Right cardiac atrium (tissue), 5 donors: Measurements from ENCODE around the gene ATP8B3. TPM values are rescaled to one million over a fixed set of nuclear protein-coding genes. Genes with fewer than 3 reads are reported as not detected.
"Not testable (repeated sequence)": the region's sequence is repeated elsewhere in the genome, so short reads cannot be mapped to it uniquely, and the experiment has no call there.

Source experiments
- ATAC-seq, 2 donors: fragments of 200-7000 bp; cut with Tn5 transposase; one replicate each; pipeline versions ENCODE4 v1.8.0 to v1.9.1; 2020; ENCODE audit warnings: moderate library complexity in 2 of 2, mild to moderate bottlenecking in 1 of 2
- DNase-seq, 3 donors: peaks; one replicate each; pipeline ENCODE4 v3.0.0-alpha.2; 2020
- H3K27ac ChIP-seq: one replicate; pipeline ENCODE4 v1.5.1; 2013; ENCODE audit warnings: mild to moderate bottlenecking, low read length, control low read depth, moderate library complexity
- H3K27me3 ChIP-seq: one replicate; pipeline ENCODE4 v1.6.1; 2013; ENCODE audit not compliant: control insufficient read depth, insufficient read depth
- H3K4me1 ChIP-seq: one replicate; pipeline ENCODE4 v1.6.1; 2013; ENCODE audit warnings: low read length; ENCODE audit not compliant: control insufficient read depth, insufficient read depth
- H3K4me3 ChIP-seq: one replicate; pipeline ENCODE4 v1.5.1; 2013; ENCODE audit warnings: low read length, control low read depth
- H3K9me3 ChIP-seq: one replicate; pipeline ENCODE4 v1.6.1; 2013; ENCODE audit warnings: low read length; ENCODE audit not compliant: control insufficient read depth
- WGBS: extraction: QIAGEN DNeasy Blood & Tissue Kit; methylation state at CpG from one replicate; pipeline ENCODE4 v1.1.7; 2013; 5-methylcytosine and 5-hydroxymethylcytosine counted together
- intact Hi-C, 4 donors: fragments of 100-400 bp; cut with DNase I; formaldehyde crosslinking; loops; one replicate each; pipeline versions ENCODE4 v1.11.0 to v1.14.0; 2022 to 2023
- polyA plus RNA-seq: library from polyadenylated mRNA; stranded (reverse); fragments of 200-250 nt; gene quantifications from one replicate; pipeline ENCODE4 v1.2.3, GENCODE V29; 2013
- total RNA-seq, 4 donors: library from RNA; stranded (reverse); fragmentation: NEBNext Ultra II Directional; extraction: Animal tissue kit (Norgen Biotek cat#: 25700); gene quantifications; one replicate each; pipeline ENCODE4 v1.2.1, GENCODE V29; 2021
- donor health status: healthy with polysubstance abuse.
- donor health status: DM: no; HTN: yes; CAD: no.
- donor health status: DM: no; HTN: no; CAD: no.
- donor health status: DM: no; HTN: yes; CAD: no; lungs with severe emphysema.
- donor health status: DM: yes; HTN: yes; CAD: no.

The ATP8B3 gene
- total and polyA plus RNA-seq, 5 donors = 0.53 to 1.9 (median 1.4) TPM

DNA sequence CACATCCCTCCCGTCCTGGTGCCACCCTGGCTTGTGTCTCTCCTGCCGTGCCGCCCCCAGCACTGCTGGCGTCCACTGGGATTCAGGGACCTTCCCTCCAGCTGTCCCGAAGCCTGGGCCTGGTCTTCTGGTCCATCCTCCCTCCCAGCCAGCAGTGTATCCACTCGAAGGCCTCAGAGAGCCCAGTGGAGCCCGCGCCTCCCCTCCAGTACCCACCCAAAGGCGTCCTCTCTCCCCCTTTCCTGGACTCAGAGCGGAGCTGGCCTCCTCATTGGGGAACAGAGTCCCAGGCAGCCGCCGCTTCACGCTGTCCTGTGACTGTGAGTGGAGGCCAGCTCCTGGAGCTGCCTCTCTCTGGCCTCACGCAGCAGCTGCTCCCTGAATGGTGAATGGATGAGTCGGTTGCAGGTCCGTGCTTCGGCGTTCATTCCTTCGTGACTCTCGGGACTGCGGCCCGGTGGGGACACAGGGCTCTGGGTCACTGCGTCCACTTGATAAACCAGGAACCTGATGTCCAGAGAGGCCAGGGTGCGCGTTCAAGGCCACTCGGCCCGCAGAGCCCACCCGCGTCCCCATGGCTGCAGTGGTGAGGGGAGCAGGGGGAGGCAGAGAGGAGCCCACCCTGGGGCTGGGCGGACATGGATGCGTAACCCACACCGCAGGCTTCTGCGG, 46.7 kb downstream of the ATP8B3 start:
- intact Hi-C loops = loop anchor here (2.0 to 10.0 kb wide), 4 partner anchors 93 to 227 kb away; no protein-coding TSS in a partner anchor
- Histone ChIP-seq H3K4me1 (no peaks in the 10 kb centered on the region), H3K9me3 (no peaks in the 10 kb centered on the region), H3K27me3 (no peaks in the 10 kb centered on the region), H3K4me3 (no peak overlapping the region), H3K27ac (no peak overlapping the region)
- no peak for ATAC-seq
- WGBS = 11% methylated on average over 33 of the region's 33 CpGs
- DNase-seq = peak in 1 of 3 donors; percentile 28

DNA sequence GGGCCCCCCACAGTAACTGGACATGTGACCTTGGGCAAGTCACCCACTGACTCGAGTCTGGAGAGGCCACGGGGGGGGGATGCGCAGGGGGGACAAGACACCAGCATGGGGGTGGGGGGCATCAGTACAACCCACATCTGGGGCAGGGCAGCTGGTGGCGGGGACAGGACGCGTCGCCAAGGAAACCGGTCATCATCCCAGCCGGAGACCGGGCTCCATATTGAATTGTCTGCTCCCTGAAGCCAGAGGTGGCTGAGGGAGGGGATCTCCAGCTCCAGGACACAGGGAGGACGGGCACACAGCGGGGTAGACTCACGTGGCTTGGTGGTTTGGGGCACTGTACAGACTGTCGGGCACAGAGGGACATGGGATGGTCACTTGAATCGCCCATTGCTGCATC, 47.3 kb downstream of the ATP8B3 start:
- Histone ChIP-seq H3K4me1 (no peaks in the 10 kb centered on the region), H3K27me3 (no peaks in the 10 kb centered on the region), H3K4me3 (no peak overlapping the region), H3K9me3 (no peaks in the 10 kb centered on the region), H3K27ac (no peak overlapping the region)
- 7% methylated on average over 15 of the region's 15 CpGs for WGBS
- ATAC-seq = no peak
- intact Hi-C loops = loop anchor here (2.0 to 10.0 kb wide), 4 partner anchors 92 to 226 kb away; no protein-coding TSS in a partner anchor
- no peak for DNase-seq

DNA sequence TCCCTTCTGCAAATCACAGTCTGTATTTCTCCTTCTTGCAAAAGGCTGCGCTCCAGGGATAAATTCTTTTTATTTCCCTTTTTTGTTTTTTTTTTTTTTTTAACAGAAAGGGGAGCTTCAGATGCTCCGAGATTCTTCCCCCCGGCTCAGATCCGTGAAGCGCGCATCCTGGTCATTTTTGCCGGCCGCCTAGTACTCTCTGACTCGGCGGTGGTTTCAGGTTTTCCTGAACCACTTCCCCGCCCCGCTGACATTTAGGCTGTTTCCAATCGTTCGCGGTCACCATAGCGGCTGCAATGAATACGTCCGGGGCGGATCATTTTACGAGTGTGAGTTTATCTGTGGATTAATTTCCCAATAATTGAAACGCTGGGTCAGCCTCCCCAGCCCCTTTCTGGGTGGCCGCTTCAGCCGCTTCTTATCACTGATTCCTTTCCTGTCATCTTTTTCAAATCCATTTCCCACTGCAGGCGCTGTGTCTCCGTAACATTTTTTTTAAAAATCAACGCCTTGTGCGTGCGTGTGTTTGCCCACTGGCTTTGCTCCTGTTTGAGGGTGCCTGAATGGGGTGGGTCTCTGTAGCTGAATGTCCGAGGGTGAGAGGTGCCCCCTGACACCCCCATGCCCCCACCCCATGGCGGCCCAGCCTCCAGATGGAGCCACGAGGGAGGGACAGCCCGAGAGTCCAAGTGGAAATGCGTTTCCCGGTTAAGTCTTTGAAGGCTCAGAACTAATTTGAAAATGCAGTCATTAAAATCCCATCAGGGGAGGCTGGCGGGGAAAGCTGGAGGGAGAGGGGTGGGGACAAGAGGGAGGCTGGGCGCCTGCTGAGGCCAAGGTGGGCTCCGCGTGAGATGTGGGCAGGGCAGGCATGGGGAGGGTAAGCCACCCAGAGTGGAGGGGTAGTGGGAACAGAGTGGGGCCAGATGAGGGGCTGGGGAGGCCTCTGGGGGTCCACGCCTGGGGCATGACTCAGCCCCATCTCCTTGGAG, 48.1 kb downstream of the ATP8B3 start:
- Histone ChIP-seq H3K27me3 (no peaks in the 10 kb centered on the region), H3K9me3 (no peaks in the 10 kb centered on the region), H3K27ac (no peak overlapping the region), H3K4me1 (no peaks in the 10 kb centered on the region), H3K4me3 (no peak overlapping the region)
- DNase-seq = peak in 1 of 3 donors; percentile 12
- ATAC-seq = no peak
- WGBS = 9% methylated on average over 39 of the region's 39 CpGs
- intact Hi-C loops = loop anchor here (2.0 to 10.0 kb wide), 3 partner anchors 139 to 225 kb away; no protein-coding TSS in a partner anchor

GRCh38 chr19:1762243-1763117, 49.6 kb downstream of the ATP8B3 start:
- intact Hi-C loops = loop anchor here in 3 of 4 donors (10.0 kb wide), 2 partner anchors 138 to 218 kb away; no protein-coding TSS in a partner anchor
- H3K9me3 ChIP-seq = no peaks in the 10 kb centered on the region
- ATAC-seq (no peak), DNase-seq (peak in 1 of 3 donors; percentile 35)
- H3K27me3 ChIP-seq = no peaks in the 10 kb centered on the region
- no peak overlapping the region for H3K4me3 ChIP-seq
- no peak overlapping the region for H3K27ac ChIP-seq
- H3K4me1 ChIP-seq = no peaks in the 10 kb centered on the region
- WGBS = 2% methylated on average over 56 of the region's 56 CpGs

GRCh38 chr19:1761528-1762242, 50.4 kb downstream of the ATP8B3 start:
- 2% methylated on average over 30 of the region's 30 CpGs for WGBS
- no peaks in the 10 kb centered on the region for H3K4me1 ChIP-seq
- no peak overlapping the region for H3K27ac ChIP-seq
- H3K9me3 ChIP-seq = no peaks in the 10 kb centered on the region
- intact Hi-C loops = loop anchor here in 3 of 4 donors (10.0 kb wide), 2 partner anchors 137 to 217 kb away; no protein-coding TSS in a partner anchor
- ATAC-seq (no peak), DNase-seq (peak in 1 of 3 donors; percentile 12)
- H3K4me3 ChIP-seq = no peak overlapping the region
- H3K27me3 ChIP-seq = no peaks in the 10 kb centered on the region

DNA sequence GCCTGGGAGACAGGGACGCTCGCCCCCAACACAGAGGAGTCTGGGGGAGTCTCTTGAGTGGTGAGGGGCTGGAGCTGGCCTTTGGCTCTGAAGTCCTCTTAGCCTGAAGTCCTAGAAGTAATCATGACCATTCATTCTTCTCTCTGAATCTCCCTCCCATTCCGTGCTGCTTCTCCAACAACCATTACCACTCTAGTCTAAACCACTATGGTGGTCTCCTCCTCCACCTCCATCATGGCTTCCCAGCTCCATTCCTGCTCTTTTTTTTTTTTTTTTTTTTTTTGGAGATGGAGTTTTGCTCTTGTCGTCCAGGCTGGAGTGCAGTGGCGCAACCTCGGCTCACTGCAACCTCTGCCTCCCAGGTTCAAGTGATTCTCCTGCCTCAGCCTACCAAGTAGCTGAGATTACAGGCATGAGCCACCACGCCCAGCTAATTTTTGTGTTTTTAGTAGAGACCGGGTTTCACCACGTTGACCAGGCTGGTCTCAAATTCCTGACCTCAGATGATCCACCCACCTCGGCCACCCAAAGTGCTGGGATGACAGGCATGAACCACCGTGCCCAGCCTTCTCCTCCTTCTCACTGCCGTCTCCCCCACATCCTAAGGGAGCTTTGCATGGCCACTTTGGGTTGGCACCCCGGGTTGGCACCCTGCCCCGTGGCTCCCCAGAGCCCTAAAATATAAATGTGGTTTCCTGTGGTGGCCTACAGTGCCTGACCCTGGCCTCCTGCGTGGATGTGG, 51.1 kb downstream of the ATP8B3 start:
- not testable (repeated sequence) for H3K27ac ChIP-seq, H3K27me3 ChIP-seq, ATAC-seq, H3K4me1 ChIP-seq, H3K9me3 ChIP-seq, H3K4me3 ChIP-seq
- intact Hi-C loops = loop anchor here in 3 of 4 donors (10.0 kb wide), 2 partner anchors 136 to 216 kb away; no protein-coding TSS in a partner anchor
- DNase-seq = peak in 1 of 3 donors; percentile 14
- 12% methylated on average over 15 of the region's 15 CpGs for WGBS

DNA sequence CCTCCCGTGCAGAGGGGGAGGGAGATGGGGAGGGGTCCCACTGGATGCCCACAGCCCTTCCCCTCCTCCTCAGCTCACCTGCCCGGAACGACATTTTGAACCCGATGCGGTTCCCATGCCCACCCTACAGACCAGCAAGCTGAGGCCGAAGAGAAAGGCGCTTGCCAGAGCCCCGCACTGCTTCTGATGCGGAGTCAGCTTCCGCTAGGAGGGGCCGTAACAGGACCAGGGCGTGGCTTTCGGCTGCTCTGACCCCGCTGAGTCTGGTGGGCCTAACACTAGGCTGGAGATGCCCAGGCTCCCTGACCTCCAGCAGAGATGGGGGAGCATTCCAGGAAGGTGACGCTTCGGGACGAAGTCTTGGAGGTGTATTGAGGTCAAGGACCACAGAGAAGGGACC, 52.1 kb downstream of the ATP8B3 start:
- no peaks in the 10 kb centered on the region for H3K27me3 ChIP-seq
- H3K27ac ChIP-seq = no peak overlapping the region
- H3K9me3 ChIP-seq = no peaks in the 10 kb centered on the region
- no peak overlapping the region for H3K4me3 ChIP-seq
- no peaks in the 10 kb centered on the region for H3K4me1 ChIP-seq
- 3% methylated on average over 17 of the region's 17 CpGs for WGBS
- DNase-seq (peak in 1 of 3 donors; percentile 36), ATAC-seq (no peak)
- intact Hi-C loops = loop anchor here in 3 of 4 donors (10.0 kb wide), 2 partner anchors 135 to 215 kb away; no protein-coding TSS in a partner anchor

DNA sequence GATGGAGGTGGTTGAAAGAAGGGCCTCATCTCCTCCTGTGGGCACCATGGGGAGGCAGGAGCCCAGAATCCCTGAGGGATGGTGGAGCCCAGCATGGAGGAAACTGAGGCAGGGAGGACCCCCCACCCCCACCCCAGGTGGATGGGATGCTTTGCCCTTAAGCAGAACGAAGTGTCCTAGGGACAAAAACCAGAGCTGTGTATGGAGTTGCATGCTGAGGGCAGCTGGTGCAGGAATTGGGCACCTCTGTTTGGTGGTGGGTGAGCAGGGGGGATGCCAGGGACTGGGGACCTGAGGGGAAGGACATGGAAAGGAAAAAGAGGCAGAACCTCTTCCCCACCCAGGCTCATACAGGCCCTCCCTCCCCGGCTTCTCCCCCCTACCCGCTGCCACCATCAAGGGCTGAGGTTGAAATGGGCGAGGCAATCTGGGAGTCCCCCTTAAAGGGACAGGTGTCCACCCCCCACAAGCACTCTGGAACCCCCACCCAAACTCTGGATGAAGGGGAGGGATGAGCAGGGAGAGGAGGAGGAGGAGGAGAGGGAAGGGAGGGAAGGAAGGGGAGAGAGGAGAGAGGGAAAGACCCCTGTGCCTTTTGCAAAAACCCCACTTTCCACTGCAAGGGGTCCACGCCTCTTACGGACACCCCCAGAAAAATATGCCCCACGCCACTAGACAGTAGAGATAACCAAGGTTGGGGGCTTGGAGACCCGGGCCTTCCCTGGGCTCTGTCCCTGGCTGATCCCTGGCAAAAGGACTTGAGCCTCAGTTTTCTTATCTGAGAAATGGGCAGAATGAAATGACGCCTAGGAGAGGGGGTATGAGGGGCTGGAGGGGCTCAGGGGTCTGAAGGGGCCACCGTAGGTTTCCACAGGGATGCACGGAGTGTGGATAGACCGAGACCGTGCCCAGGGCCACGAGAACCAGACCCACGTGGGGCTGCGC, 52.8 kb downstream of the ATP8B3 start:
- peak in 1 of 3 donors; percentile 11 for DNase-seq
- Histone ChIP-seq H3K27me3 (no peaks in the 10 kb centered on the region), H3K27ac (no peak overlapping the region)

GRCh38 chr19:1758231-1758577, 53.9 kb downstream of the ATP8B3 start:
- no peak for ATAC-seq
- no peaks in the 10 kb centered on the region for H3K9me3 ChIP-seq
- DNase-seq = no peak
- H3K27ac ChIP-seq = no peak overlapping the region
- H3K4me3 ChIP-seq = no peak overlapping the region
- no peaks in the 10 kb centered on the region for H3K27me3 ChIP-seq
- WGBS = 6% methylated on average over 10 of the region's 10 CpGs
- H3K4me1 ChIP-seq = no peaks in the 10 kb centered on the region
- intact Hi-C loops = no loop called here

More for the DNA sequence above, 52.8 kb downstream of the ATP8B3 start:
- intact Hi-C loops = no loop called here
- WGBS = 16% methylated on average over 16 of the region's 16 CpGs
- Histone ChIP-seq H3K9me3 (no peaks in the 10 kb centered on the region), H3K4me1 (no peaks in the 10 kb centered on the region), H3K4me3 (no peak overlapping the region)
- ATAC-seq = no peak
